22Rv1 (cell line): Measurements from ENCODE around the gene NFYC.

Source experiments
- ZFX ChIP-seq: fragments of 450-650 bp; IDR thresholded peaks from 2 replicates; pipeline ENCODE4 v1.6.1; 2017; ENCODE audit warnings: antibody characterized with exemption, borderline replicate concordance
- TF ChIP-seq, protein P1 (sequence below): fragments of 450-650 bp; IDR thresholded peaks from 2 replicates; pipeline ENCODE4 v1.5.1; 2017; ENCODE audit warnings: mild to moderate bottlenecking

- TF ChIP-seq, protein P1, sequence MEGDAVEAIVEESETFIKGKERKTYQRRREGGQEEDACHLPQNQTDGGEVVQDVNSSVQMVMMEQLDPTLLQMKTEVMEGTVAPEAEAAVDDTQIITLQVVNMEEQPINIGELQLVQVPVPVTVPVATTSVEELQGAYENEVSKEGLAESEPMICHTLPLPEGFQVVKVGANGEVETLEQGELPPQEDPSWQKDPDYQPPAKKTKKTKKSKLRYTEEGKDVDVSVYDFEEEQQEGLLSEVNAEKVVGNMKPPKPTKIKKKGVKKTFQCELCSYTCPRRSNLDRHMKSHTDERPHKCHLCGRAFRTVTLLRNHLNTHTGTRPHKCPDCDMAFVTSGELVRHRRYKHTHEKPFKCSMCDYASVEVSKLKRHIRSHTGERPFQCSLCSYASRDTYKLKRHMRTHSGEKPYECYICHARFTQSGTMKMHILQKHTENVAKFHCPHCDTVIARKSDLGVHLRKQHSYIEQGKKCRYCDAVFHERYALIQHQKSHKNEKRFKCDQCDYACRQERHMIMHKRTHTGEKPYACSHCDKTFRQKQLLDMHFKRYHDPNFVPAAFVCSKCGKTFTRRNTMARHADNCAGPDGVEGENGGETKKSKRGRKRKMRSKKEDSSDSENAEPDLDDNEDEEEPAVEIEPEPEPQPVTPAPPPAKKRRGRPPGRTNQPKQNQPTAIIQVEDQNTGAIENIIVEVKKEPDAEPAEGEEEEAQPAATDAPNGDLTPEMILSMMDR = no peak
- no peak for TF ChIP-seq ZFX
Observed at GRCh38 chr1:40734882-40735628, 43.6 kb downstream of the NFYC start.
